Superior temporal gyrus (tissue), 1 donor: ENCODE results near the gene LMOD3.

ENCODE experiments used
- DNase-seq: peaks from one replicate; pipeline ENCODE4 v3.0.0-alpha.2; 2016; ENCODE audit errors: extremely low spot score

LMOD3 gene

DNA sequence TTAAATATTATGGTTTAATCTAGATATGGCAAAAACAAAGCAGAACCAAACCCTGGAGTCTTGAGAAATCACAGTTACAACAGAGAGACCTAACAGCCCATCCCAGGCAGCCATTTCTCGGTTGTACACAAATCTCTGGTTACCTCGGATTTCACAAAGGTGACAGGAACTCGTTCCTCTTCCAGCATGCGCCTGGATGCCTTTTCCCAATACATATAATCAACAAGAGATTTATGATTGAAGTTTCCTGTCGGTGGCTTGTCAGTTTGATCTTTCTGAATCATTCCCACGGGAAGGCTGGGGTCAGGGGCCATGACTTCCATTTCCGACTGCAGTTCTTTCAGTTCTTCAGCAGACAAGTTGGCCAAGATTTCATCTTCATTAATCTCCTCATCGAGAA, 445 bp downstream of the LMOD3 start:
- DNase-seq = no peak

- DNase-seq = no peak
Observed at GRCh38 chr3:69121513-69121912, 882 bp downstream of the LMOD3 start.

- DNase-seq = peak; percentile 92
Observed at GRCh38 chr3:69120879-69121464, 1.4 kb downstream of the LMOD3 start.

GRCh38 chr3:69119681-69120080, 2.7 kb downstream of the LMOD3 start:
- no peak for DNase-seq

DNA sequence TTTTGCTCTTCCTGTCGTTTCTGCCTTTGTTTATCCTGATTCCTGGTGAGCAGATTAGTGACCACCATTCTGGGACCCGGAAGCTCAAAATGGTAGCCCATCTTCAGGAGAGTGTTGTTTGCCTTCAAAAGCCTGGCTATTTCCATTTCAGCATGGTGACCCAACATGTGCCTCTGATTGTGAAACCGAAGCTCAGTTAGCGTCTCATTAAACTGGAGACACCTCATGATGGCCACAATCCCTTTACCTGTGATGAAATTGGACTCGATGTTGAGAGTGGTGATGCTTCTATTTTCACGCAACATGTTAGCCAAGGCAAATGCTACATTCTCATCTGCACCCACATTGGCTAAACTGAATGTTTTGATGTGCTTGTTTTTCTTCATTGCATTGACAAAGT, 3.3 kb downstream of the LMOD3 start:
- no peak for DNase-seq

DNA sequence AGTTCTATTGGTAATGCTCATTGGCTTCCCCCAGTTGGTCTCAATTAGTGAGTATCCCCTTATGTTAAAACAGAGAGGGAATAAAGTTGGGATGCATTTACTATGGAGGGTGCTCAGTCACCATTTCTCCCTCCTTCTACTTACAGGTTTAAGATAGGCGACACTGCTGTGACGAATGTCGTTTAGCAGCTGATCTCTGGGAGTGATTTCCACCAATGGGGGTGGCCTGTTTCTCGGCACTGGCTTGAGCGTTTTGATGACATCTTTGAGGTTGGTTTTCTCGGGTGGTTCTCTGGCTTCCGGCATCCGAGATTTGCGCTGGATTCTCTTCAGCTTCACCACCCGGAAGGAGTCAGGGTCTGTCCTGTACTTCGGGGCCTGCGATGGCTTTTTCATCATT, 3.8 kb downstream of the LMOD3 start:
- DNase-seq = no peak

DNA sequence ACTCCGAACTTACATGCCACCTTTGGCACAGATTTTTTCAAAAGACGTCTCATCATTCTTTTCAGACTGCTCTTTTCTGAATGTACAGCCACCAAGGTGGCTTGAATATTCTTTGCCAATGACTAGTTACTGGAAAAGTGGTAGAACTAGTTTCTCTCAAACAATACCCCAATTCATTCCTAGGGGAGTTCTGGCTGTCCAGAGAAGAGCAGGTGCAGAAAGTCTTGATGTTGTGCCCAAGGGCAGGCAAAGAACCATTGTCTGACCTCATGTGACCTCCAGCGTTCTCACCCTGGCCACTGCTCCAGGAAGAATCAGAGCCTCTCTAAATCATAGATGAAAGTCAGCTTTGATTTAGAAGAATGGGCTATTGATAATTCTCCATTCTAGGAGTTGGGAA, 5.5 kb downstream of the LMOD3 start:
- peak; percentile 95 for DNase-seq

- peak; percentile 75 for DNase-seq
Observed at GRCh38 chr3:69116162-69116561, 6.2 kb downstream of the LMOD3 start.

- no peak for DNase-seq
Observed at GRCh38 chr3:69115731-69116130, 6.7 kb downstream of the LMOD3 start.

DNA sequence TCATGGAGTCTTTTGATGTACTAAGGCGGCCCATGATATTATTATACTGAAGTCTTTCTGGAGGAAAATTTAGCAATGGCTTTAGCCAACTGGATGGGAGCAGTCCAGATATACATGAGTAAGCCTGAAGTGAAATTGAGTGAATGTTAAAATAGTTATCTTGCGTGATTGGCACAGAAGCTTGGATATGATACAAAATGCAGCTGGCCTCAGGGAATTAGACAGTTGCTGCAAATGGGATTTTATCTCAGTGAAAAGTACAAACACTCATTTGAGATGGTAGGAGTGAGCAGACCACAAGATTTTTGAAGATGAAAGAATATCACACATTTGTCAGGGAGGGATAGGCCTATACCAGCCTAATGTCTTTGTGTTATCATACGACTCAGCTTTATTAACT, 8.9 kb downstream of the LMOD3 start:
- DNase-seq = no peak

- DNase-seq = no peak
Observed at GRCh38 chr3:69110941-69111546, 11.4 kb downstream of the LMOD3 start.

- DNase-seq = no peak
Observed at GRCh38 chr3:69108811-69109210, 13.6 kb downstream of the LMOD3 start.

DNA sequence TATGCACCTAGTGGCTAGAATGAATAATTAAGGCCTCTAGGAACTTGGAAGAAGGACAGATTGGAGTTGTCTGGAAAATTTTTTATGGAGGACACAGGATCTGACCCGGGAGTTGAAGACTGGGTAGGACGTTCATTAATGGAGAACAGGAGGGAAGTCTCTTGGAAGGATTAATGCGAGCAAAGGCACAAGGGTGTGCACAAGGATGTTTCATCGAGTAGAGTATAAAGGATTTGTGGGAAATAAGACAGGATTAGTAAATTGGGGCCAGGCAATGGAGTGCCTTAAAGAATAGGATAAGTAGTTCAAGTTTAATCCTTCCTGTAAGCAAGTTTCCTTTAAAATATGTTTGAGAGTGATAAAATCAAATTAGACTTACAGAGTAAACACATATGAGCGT, 14.6 kb downstream of the LMOD3 start:
- DNase-seq = no peak

DNA sequence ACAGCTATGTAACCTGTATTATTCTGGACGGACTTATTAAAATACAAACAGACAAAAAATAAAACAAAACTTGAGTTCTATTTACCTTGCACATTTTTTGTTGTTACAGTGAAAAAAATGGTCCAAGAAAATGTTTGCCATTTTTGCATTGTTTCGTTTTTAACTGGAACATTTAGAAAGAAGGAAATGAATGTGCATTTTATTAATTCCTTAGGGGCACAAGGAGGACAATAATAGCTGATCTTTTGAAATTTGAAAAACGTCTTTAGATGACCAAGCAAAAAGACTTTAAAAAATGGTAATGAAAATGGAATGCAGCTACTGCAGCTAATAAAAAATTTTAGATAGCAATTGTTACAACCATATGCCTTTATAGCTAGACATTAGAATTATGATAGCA, 17.1 kb downstream of the LMOD3 start:
- DNase-seq = no peak

DNA sequence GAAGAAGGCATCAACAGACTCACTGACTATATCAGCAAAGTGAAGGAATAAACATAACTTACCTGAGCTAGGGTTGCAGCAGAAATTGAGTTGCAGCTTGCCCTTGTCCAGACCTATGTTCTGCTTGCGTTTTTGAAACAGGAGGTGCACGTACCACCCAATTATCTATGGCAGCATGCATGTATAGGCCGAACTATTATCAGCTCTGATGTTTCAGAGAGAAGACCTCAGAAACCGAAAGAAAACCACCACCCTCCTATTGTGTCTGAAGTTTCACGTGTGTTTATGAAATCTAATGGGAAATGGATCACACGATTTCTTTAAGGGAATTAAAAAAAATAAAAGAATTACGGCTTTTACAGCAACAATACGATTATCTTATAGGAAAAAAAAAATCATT, 17.8 kb downstream of the LMOD3 start:
- no peak for DNase-seq

- no peak for DNase-seq
Observed at GRCh38 chr3:69103123-69103522, 19.3 kb downstream of the LMOD3 start.

GRCh38 chr3:69102384-69102783, 20.0 kb downstream of the LMOD3 start:
- DNase-seq = no peak

DNA sequence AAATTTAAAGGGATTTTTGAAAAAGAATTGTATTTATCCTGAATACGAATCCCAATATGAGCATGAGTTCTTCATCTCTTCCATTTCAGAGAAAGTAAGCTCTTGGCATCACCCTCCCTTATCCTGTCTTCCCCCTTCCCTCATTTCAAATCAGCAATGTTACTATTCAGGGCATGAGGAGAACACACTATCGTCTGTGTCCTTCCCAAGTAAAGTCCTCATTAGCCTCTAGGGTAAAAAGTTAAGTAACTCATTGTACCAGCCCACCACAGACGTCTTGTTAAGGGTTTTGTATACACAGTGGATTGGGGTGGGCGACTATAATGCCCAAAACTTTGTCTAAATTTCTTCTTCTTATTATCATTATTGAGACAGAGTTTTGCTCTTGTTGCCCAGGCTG, 22.8 kb downstream of the LMOD3 start:
- no peak for DNase-seq

- no peak for DNase-seq
Observed at GRCh38 chr3:69097407-69098086, 24.8 kb downstream of the LMOD3 start.

- no peak for DNase-seq
Observed at GRCh38 chr3:69096299-69096698, 26.1 kb downstream of the LMOD3 start.

DNA sequence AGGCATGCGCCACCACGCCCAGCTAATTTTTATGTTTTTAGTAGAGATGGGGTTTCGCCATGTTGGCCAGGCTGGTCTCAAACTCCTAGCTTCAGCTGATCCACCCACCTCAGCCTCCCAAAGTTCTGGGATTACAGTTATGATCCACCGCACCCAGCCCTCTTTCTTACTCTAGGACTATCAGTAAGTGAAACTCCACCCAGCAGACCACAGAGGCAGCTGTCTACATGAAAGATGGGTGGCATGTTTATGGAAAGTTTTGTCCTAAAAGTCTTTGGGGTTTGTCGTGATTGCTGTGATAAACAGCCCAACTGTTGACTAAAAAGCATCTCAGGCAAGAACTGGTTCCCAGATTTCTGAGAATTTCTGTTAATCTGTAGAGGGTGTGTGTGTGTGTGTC, 26.8 kb downstream of the LMOD3 start:
- DNase-seq = no peak

- DNase-seq = peak; percentile 77
Observed at GRCh38 chr3:69094467-69095205, 27.8 kb downstream of the LMOD3 start.

- DNase-seq = peak; percentile 81
Observed at GRCh38 chr3:69092030-69092516, 30.3 kb downstream of the LMOD3 start.
